K562 (cell line): ENCODE data around the gene DYRK1B. TPM values are rescaled to one million over a fixed set of nuclear protein-coding genes. Genes with fewer than 3 reads are reported as not detected.

Experiments
- AFF4 ChIP-seq: sonication (generic); formaldehyde crosslinking; IDR thresholded peaks from 2 replicates; pipeline ENCODE4 v1.8.0; 2023; ENCODE audit warnings: mild to moderate bottlenecking, missing genetic modification reagents
- CHAMP1 ChIP-seq: fragments of 450-650 bp; IDR thresholded peaks from 2 replicates; pipeline ENCODE4 v1.6.1; 2016; ENCODE audit warnings: mild to moderate bottlenecking
- CHD4 ChIP-seq: fragments of 200-600 bp; sonication (generic); IDR thresholded peaks from 3 replicates; pipeline ENCODE4 v1.6.1; 2012; ENCODE audit warnings: low read depth, mild to moderate bottlenecking, mixed read lengths, low read length, inconsistent platforms; ENCODE audit not compliant: insufficient read depth, insufficient replicate concordance, poor library complexity, severe bottlenecking
- CTBP1 ChIP-seq: fragments of 450-650 bp; IDR thresholded peaks from 2 replicates; pipeline ENCODE4 v1.6.1; 2016; ENCODE audit warnings: borderline replicate concordance
- CTCFL ChIP-seq: IDR thresholded peaks from 2 replicates; pipeline ENCODE4 v1.6.1; 2011; ENCODE audit warnings: borderline replicate concordance, low read depth, mild to moderate bottlenecking, moderate library complexity, low read length; ENCODE audit not compliant: insufficient read depth, poor library complexity, severe bottlenecking
- GTF2E2 ChIP-seq: fragments of 200-800 bp; sonication (Bioruptor generic); IDR thresholded peaks from 2 replicates; pipeline ENCODE4 v1.6.1; 2016; ENCODE audit warnings: missing genetic modification characterization, missing compliant biosample characterization
- MBD1 ChIP-seq: fragments of 250-450 bp; sonication (Bioruptor Pico); IDR thresholded peaks from 2 replicates; pipeline ENCODE4 v1.8.0; 2022; ENCODE audit warnings: inconsistent platforms
- POLR2H ChIP-seq: IDR thresholded peaks from 2 replicates; pipeline ENCODE4 v1.6.1; 2016; ENCODE audit warnings: missing genetic modification characterization, low read depth, mild to moderate bottlenecking, control low read depth, missing compliant biosample characterization, moderate library complexity
- SRF ChIP-seq, 2 experiments: fragments of 250-450, 450-650 bp in 1 of 2; sonication (Bioruptor Pico) in 1 of 2; sonication (generic) in 1 of 2; formaldehyde crosslinking; IDR thresholded peaks; 2 replicates each; pipeline versions ENCODE4 v1.5.0 to v1.5.1; 2020 to 2022; ENCODE audit warnings: mild to moderate bottlenecking in 1 of 2, missing genetic modification reagents in 1 of 2
- SRSF1 ChIP-seq: fragments of 200-400 bp; formaldehyde crosslinking; IDR thresholded peaks from 2 replicates; pipeline ENCODE4 v1.6.1; 2017; ENCODE audit warnings: mild to moderate bottlenecking, low read depth, low read length, moderate library complexity
- THRAP3 ChIP-seq: fragments of 450-650 bp; IDR thresholded peaks from 2 replicates; pipeline ENCODE4 v1.6.1; 2016; ENCODE audit warnings: mild to moderate bottlenecking, inconsistent platforms, borderline replicate concordance
- ZBTB8A ChIP-seq: fragments of 450-650 bp; IDR thresholded peaks from 2 replicates; pipeline ENCODE4 v1.6.1; 2018; ENCODE audit warnings: mild to moderate bottlenecking, moderate library complexity; ENCODE audit not compliant: partially characterized antibody
- ZNF239 ChIP-seq: fragments of 250-450 bp; sonication (Bioruptor Pico); IDR thresholded peaks from 2 replicates; pipeline ENCODE4 v1.4.0; 2020; ENCODE audit warnings: mild to moderate bottlenecking
- ZNF583 ChIP-seq: fragments of 250-450 bp; sonication (Bioruptor Pico); IDR thresholded peaks from 2 replicates; pipeline ENCODE4 v1.4.0; 2020
- ZNF644 ChIP-seq: fragments of 200-800 bp; sonication (Bioruptor generic); IDR thresholded peaks from 2 replicates; pipeline ENCODE4 v1.6.1; 2016; ENCODE audit warnings: low read depth, missing genetic modification characterization, missing compliant biosample characterization
- polyA plus RNA-seq, 8 experiments: library from polyadenylated mRNA; depleted of rRNA in 4 of 8; stranded (reverse) in 5 of 8; unstranded in 3 of 8; fragments of >200 nt; fragmentation: Nextera tagmentation in 2 of 8; fragmentation: Illumina TruSeq in 1 of 8; extraction: Ambion mirVana in 2 of 8; extraction: Trizol in 1 of 8; gene quantifications; 2 replicates each; pipeline versions ENCODE4 v1.2.1 to v1.2.3, GENCODE V29; 2011 to 2014; ENCODE audit warnings: inconsistent platforms in 1 of 8, missing spikeins in 1 of 8
- total RNA-seq, 7 experiments: library from RNA; depleted of rRNA in 6 of 7; stranded (reverse); fragments of >200 nt in 6 of 7; fragmentation: Illumina TruSeq in 2 of 7; extraction: Trizol in 2 of 7; gene quantifications; 2 replicates each; pipeline versions ENCODE4 v1.2.1 to v1.2.3, GENCODE V29; 2011 to 2021; ENCODE audit warnings: low replicate concordance in 1 of 7

DYRK1B gene
- total and polyA plus RNA-seq, 9 of the 15 experiments (the other 6 are each of a cell fraction or from before 2014, with no cell fraction given): 0.91 to 5.2 (median 1.5) TPM; not detected in 2

GRCh38 chr19:39839678-39840327 lies 5.8 kb upstream of the DYRK1B start (continued):
- TF ChIP-seq CHAMP1 (no peak), SRSF1 (no peak), THRAP3 (no peak), CHD4 (no peak), ZBTB8A (no peak), ZNF583 (CRISPR knock-in tag) (no peak), AFF4 (CRISPR knock-in tag) (no peak), ZNF644 (tag) (no peak), CTCFL (no peak), POLR2H (tag) (no peak), GTF2E2 (tag) (no peak), SRF (CRISPR knock-in tag; IDR thresholded peaks at IDR 0.05) (no peak), MBD1 (CRISPR knock-in tag) (no peak), ZNF239 (CRISPR knock-in tag) (no peak), CTBP1 (peak; percentile 68; the same call in 1 of the 2 replicates)
